Body of pancreas (tissue), 4 donors: Measurements from ENCODE around the gene GALNT9. TPM values are rescaled to one million over a fixed set of nuclear protein-coding genes. Genes with fewer than 3 reads are reported as not detected.

Source experiments
- ATAC-seq: fragments of 150-250 bp; one replicate; pipeline ENCODE4 v1.9.1; 2016
- DNase-seq, 4 donors: peaks; one replicate each; pipeline ENCODE4 v3.0.0-alpha.2; 2019
- H3K27ac ChIP-seq, 4 donors: fragments of 200-600 bp; sonication (generic); 1 replicate in 3 of 4; 2 replicates in 1 of 4; pipeline versions ENCODE4 v1.5.1 to v1.6.1; 2016 to 2019; ENCODE audit warnings: mild to moderate bottlenecking in 1 of 4, mixed read lengths in 1 of 4, moderate library complexity in 1 of 4
- H3K27me3 ChIP-seq, 2 donors: fragments of 200-600 bp; sonication (generic); one replicate each; pipeline ENCODE4 v1.6.0; 2016; ENCODE audit warnings: mild to moderate bottlenecking in 1 of 2
- H3K36me3 ChIP-seq, 2 donors: fragments of 200-600 bp; sonication (generic); replicated peaks in 1 of 2; 2 replicates each; pipeline ENCODE4 v1.5.1; 2016; ENCODE audit warnings: low read depth in 2 of 2; ENCODE audit not compliant: insufficient read depth in 1 of 2
- H3K4me1 ChIP-seq: fragments of 200-600 bp; sonication (generic); one replicate; pipeline ENCODE4 v1.6.0; 2016
- H3K4me3 ChIP-seq, 2 donors: fragments of 200-600 bp; sonication (generic); 1 replicate in 1 of 2; 2 replicates in 1 of 2; pipeline ENCODE4 v1.5.1; 2016 to 2019
- H3K9me3 ChIP-seq, 3 donors: fragments of 200-600 bp; sonication (generic); 1 replicate in 2 of 3; 2 replicates in 1 of 3; pipeline ENCODE4 v1.5.1; 2016
- POLR2A ChIP-seq, 3 donors: fragments of 450-650 bp; IDR thresholded peaks; one replicate each; pipeline ENCODE4 v1.6.1; 2016; ENCODE audit warnings: antibody characterized with exemption in 3 of 3, mild to moderate bottlenecking in 2 of 3
- WGBS, 2 donors: methylation state at CpG; one replicate each; pipeline ENCODE4 v1.1.5; 2017; 5-methylcytosine and 5-hydroxymethylcytosine counted together
- intact Hi-C: fragments of 100-400 bp; cut with DNase I; formaldehyde crosslinking; loops from one replicate; pipeline ENCODE4 v1.15.1; 2023
- total RNA-seq, 2 donors: library from RNA; depleted of rRNA; stranded (reverse); fragments of >200 nt; gene quantifications; one replicate each; pipeline ENCODE4 v1.1.0, GENCODE V29; 2016
- TF ChIP-seq, protein P1 (sequence below), 7 experiments: fragments of 450-650 bp in 4 of 7; fragments of 200-600 bp in 3 of 7; sonication (generic) in 3 of 7; IDR thresholded peaks; one replicate each; pipeline ENCODE4 v1.5.1; 2016 to 2019; ENCODE audit warnings: antibody characterized with exemption in 7 of 7

Gene GALNT9
- total RNA-seq, 2 donors from 2014 or later = not detected

DNA sequence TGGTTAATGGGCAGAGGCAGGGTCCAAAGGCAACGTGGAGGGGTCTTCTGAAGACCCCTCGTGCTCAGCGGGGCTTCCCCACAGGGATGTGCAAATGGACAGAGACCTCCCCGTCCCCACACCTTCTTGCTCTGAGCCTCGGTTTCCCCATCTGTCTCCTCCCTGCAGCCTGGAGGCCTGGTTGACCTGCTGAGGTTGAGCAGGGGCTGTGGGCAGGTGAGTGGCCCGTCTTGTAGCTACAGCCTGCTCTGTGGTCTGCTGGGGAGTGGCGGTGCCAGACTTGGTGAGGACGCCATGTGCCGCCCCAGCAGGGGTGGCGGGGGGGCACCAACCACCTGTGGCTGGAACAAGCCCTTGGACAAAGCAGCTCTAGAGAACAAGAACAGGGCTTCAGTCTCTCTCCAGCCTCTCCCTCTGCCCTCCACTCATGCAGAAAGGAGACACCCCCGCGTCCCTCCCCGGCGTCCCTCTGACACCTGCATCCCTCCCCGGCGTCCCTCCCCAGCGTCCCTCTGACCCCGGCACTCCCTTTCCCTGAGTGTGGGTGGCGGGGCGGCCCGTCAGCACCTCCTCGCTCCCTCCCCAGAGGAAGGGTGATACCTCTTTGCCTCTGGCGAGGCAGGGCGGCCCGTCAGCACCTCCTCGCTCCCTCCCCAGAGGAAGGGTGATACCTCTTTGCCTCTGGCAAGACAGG lies 101.5 kb downstream of the GALNT9 start:
- DNase-seq = no peak
- Histone ChIP-seq H3K27me3 (peaks cover 0 to 23% of the 10 kb centered on the region in 2 donors), H3K27ac (no peak overlapping the region), H3K36me3 (no peaks in the 10 kb centered on the region), H3K4me1 (no peaks in the 10 kb centered on the region), H3K4me3 (no peak overlapping the region), H3K9me3 (no peaks in the 10 kb centered on the region)
- intact Hi-C loops = no loop called here
- TF ChIP-seq POLR2A (IDR thresholded peaks at IDR 0.05) = no peak
- TF ChIP-seq, protein P1, sequence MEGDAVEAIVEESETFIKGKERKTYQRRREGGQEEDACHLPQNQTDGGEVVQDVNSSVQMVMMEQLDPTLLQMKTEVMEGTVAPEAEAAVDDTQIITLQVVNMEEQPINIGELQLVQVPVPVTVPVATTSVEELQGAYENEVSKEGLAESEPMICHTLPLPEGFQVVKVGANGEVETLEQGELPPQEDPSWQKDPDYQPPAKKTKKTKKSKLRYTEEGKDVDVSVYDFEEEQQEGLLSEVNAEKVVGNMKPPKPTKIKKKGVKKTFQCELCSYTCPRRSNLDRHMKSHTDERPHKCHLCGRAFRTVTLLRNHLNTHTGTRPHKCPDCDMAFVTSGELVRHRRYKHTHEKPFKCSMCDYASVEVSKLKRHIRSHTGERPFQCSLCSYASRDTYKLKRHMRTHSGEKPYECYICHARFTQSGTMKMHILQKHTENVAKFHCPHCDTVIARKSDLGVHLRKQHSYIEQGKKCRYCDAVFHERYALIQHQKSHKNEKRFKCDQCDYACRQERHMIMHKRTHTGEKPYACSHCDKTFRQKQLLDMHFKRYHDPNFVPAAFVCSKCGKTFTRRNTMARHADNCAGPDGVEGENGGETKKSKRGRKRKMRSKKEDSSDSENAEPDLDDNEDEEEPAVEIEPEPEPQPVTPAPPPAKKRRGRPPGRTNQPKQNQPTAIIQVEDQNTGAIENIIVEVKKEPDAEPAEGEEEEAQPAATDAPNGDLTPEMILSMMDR (IDR thresholded peaks at IDR 0.05) = no peak
- ATAC-seq = no peak
- 37 to 42% methylated on average over 15 to 25 of the region's 26 CpGs for WGBS, 2 donors

DNA sequence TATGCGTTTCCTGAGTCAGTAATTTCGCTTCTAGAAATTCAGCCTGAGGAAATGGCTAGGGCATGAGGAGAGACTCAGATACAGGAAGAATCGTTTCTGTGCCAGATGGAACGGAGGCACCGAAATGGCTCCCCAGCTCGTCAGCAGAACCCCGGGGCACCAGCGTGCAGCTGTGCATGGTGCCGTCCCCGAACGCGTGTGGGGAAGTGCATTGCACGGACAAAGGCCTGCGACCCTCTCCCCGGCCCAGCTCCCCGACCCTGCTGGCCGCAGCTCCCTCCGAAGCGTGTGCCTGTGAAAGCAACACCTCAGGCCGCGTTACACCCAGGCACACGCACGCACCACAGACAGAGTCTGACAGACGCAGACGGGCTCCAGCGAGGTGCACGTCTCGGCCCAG lies 102.3 kb downstream of the GALNT9 start:
- Histone ChIP-seq H3K27me3 (peaks cover 0 to 23% of the 10 kb centered on the region in 2 donors), H3K27ac (no peak overlapping the region), H3K4me3 (no peak overlapping the region), H3K9me3 (no peaks in the 10 kb centered on the region), H3K36me3 (no peaks in the 10 kb centered on the region), H3K4me1 (no peaks in the 10 kb centered on the region)
- intact Hi-C loops = no loop called here
- no peak for DNase-seq
- ATAC-seq = no peak
- TF ChIP-seq POLR2A (IDR thresholded peaks at IDR 0.05) = no peak
- TF ChIP-seq, protein P1 (IDR thresholded peaks at IDR 0.05) = no peak
- 55 to 58% methylated on average over 22 to 28 of the region's 28 CpGs for WGBS, 2 donors

DNA sequence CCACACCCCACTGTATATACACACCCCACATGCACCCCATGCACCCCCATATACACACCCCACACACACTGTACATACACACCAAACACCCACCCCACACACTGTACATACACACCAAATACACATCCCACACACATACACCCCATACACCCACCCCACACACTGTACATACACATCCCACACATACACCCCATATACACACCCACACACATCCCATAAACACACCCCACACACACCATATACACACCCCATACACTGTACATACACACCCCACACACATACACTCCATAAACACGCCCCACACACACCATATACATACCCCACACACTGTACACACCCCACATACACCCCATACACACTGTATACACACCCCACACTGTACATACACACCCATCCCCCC lies 102.8 kb downstream of the GALNT9 start:
- intact Hi-C loops = no loop called here
- Histone ChIP-seq H3K27me3 (peaks cover 0 to 23% of the 10 kb centered on the region in 2 donors), H3K27ac (no peak overlapping the region), H3K4me3 (no peak overlapping the region), H3K9me3 (no peaks in the 10 kb centered on the region), H3K36me3 (no peaks in the 10 kb centered on the region), H3K4me1 (no peaks in the 10 kb centered on the region)
- DNase-seq (no peak), ATAC-seq (no peak)
- TF ChIP-seq POLR2A (IDR thresholded peaks at IDR 0.05) = no peak
- TF ChIP-seq, protein P1 (IDR thresholded peaks at IDR 0.05) = no peak
- WGBS, 2 donors = 48 to 73% methylated on average over 1 of the region's 1 CpG

DNA sequence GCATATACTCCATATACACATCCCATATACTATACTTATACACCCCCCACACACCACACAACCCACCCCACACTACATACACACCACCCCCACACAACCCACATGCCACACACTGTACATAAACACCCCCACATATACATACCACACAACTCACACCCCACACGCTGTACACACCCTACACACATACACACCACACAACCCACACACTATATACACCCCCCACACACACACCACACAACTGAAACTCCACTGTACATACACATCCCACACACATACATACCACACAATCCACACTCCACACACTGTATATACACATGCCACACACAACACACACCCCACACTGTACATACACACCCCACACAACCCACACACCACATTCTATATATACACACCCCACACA lies 104.2 kb downstream of the GALNT9 start:
- no peak overlapping the region for H3K27ac ChIP-seq
- WGBS, 2 donors = 68% methylated on average over 1 of the region's 1 CpG
- H3K9me3 ChIP-seq = no peaks in the 10 kb centered on the region
- no peaks in the 10 kb centered on the region for H3K36me3 ChIP-seq
- H3K4me1 ChIP-seq = no peaks in the 10 kb centered on the region
- intact Hi-C loops = no loop called here
- no peak for DNase-seq
- no peak for TF ChIP-seq POLR2A (IDR thresholded peaks at IDR 0.05)
- TF ChIP-seq, protein P1 (IDR thresholded peaks at IDR 0.05) = no peak
- H3K27me3 ChIP-seq = peaks cover 0 to 23% of the 10 kb centered on the region in 2 donors
- H3K4me3 ChIP-seq = no peak overlapping the region
- ATAC-seq = no peak

DNA sequence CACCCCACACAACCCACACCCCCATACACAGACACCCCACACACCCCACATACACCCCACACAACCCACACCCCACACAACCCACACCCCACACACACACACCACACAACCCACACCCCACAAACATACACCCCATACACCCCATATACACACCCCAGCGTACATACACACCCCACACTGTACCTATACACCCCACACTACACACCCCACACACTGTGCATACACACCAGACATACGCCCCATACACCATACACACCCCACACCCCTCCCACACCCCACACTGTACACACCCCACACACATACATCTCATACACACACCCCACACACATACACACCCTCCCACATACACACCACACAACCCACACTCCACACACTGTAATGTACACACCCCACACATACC lies 104.9 kb downstream of the GALNT9 start:
- intact Hi-C loops = no loop called here
- H3K27me3 ChIP-seq = peaks cover 0 to 23% of the 10 kb centered on the region in 2 donors
- H3K36me3 ChIP-seq = no peaks in the 10 kb centered on the region
- no peak for TF ChIP-seq POLR2A (IDR thresholded peaks at IDR 0.05)
- TF ChIP-seq, protein P1 (IDR thresholded peaks at IDR 0.05) = no peak
- H3K9me3 ChIP-seq = no peaks in the 10 kb centered on the region
- H3K27ac ChIP-seq = no peak overlapping the region
- no peaks in the 10 kb centered on the region for H3K4me1 ChIP-seq
- H3K4me3 ChIP-seq = no peak overlapping the region
- DNase-seq = no peak
- no peak for ATAC-seq
- 73 to 75% methylated on average over 2 of the region's 2 CpGs for WGBS, 2 donors
